WTC11 (cell line): ENCODE measurements around the gene GNG3. TPM values are rescaled to one million over a fixed set of nuclear protein-coding genes. Genes with fewer than 3 reads are reported as not detected.
A peak's percentile ranks its signal among the peaks of the same experiment; 100 is the strongest.

Experiments
- ATF1 ChIP-seq: sonication (generic); formaldehyde crosslinking; IDR thresholded peaks from 2 replicates; pipeline ENCODE4 v1.8.1; 2023; ENCODE audit warnings: mild to moderate bottlenecking, moderate library complexity, missing genetic modification reagents
- ESRRA ChIP-seq: sonication (generic); formaldehyde crosslinking; IDR thresholded peaks from 2 replicates; pipeline ENCODE4 v1.8.1; 2022; ENCODE audit warnings: mild to moderate bottlenecking, missing genetic modification reagents, borderline replicate concordance
- FOXK1 ChIP-seq: sonication (generic); formaldehyde crosslinking; IDR thresholded peaks from 2 replicates; pipeline ENCODE4 v1.8.0; 2022; ENCODE audit warnings: mild to moderate bottlenecking, moderate library complexity, missing genetic modification reagents
- GRHL2 ChIP-seq: fragments of 250-450 bp; sonication (Bioruptor Pico); IDR thresholded peaks from 2 replicates; pipeline ENCODE4 v1.8.0; 2022; ENCODE audit warnings: mild to moderate bottlenecking, moderate library complexity; ENCODE audit not compliant: insufficient replicate concordance, severe bottlenecking
- GTF2I ChIP-seq: fragments of 250-450 bp; sonication (Bioruptor Pico); conservative IDR thresholded peaks from 2 replicates; pipeline ENCODE4 v1.4.0; 2021; ENCODE audit warnings: mild to moderate bottlenecking
- NFE2L1 ChIP-seq: sonication (generic); formaldehyde crosslinking; IDR thresholded peaks from 2 replicates; pipeline ENCODE4 v1.8.1; 2023; ENCODE audit warnings: missing genetic modification reagents
- NR1H2 ChIP-seq: sonication (generic); formaldehyde crosslinking; IDR thresholded peaks from 2 replicates; pipeline ENCODE4 v1.9.0; 2021; ENCODE audit warnings: mild to moderate bottlenecking, moderate library complexity, missing genetic modification reagents
- OVOL2 ChIP-seq: fragments of 250-450 bp; sonication (Bioruptor Pico); IDR thresholded peaks from 2 replicates; pipeline ENCODE4 v1.9.0; 2021; ENCODE audit warnings: mild to moderate bottlenecking, borderline replicate concordance
- PRRX2 ChIP-seq: fragments of 250-450 bp; sonication (Bioruptor Pico); IDR thresholded peaks from 2 replicates; pipeline ENCODE4 v1.8.0; 2021; ENCODE audit warnings: mild to moderate bottlenecking
- RELA ChIP-seq: sonication (generic); formaldehyde crosslinking; IDR thresholded peaks from 2 replicates; pipeline ENCODE4 v1.8.1; 2022; ENCODE audit warnings: missing genetic modification reagents, mild to moderate bottlenecking, borderline replicate concordance
- RORB ChIP-seq: fragments of 250-450 bp; sonication (Bioruptor Pico); IDR thresholded peaks from 2 replicates; pipeline ENCODE4 v1.9.0; 2021; ENCODE audit warnings: mild to moderate bottlenecking
- SMAD3 ChIP-seq: sonication (generic); formaldehyde crosslinking; IDR thresholded peaks from 2 replicates; pipeline ENCODE4 v1.8.0; 2022; ENCODE audit warnings: missing genetic modification reagents, mild to moderate bottlenecking, borderline replicate concordance
- SOX15 ChIP-seq: fragments of 250-450 bp; sonication (Bioruptor Pico); IDR thresholded peaks from 2 replicates; pipeline ENCODE4 v1.9.0; 2021; ENCODE audit warnings: mild to moderate bottlenecking
- TEAD1 ChIP-seq: sonication (generic); formaldehyde crosslinking; IDR thresholded peaks from 2 replicates; pipeline ENCODE4 v1.8.0; 2022; ENCODE audit warnings: mild to moderate bottlenecking, missing genetic modification reagents
- ZBTB21 ChIP-seq: sonication (generic); formaldehyde crosslinking; IDR thresholded peaks from 2 replicates; pipeline ENCODE4 v1.8.1; 2023; ENCODE audit warnings: mild to moderate bottlenecking, missing genetic modification reagents, borderline replicate concordance
- ZNF121 ChIP-seq: sonication (generic); formaldehyde crosslinking; IDR thresholded peaks from 2 replicates; pipeline ENCODE4 v1.8.0; 2023; ENCODE audit warnings: missing genetic modification reagents
- ZNF138 ChIP-seq: sonication (generic); formaldehyde crosslinking; conservative IDR thresholded peaks from 2 replicates; pipeline ENCODE4 v1.8.1; 2022; ENCODE audit warnings: mild to moderate bottlenecking, moderate library complexity, missing genetic modification reagents
- ZNF396 ChIP-seq: fragments of 250-450 bp; sonication (Bioruptor Pico); IDR thresholded peaks from 2 replicates; pipeline ENCODE4 v1.8.0; 2021; ENCODE audit warnings: mild to moderate bottlenecking, moderate library complexity, borderline replicate concordance
- ZNF416 ChIP-seq: fragments of 250-450 bp; sonication (Bioruptor Pico); IDR thresholded peaks from 2 replicates; pipeline ENCODE4 v1.9.0; 2021; ENCODE audit warnings: mild to moderate bottlenecking, inconsistent platforms
- ZNF423 ChIP-seq: fragments of 250-450 bp; sonication (Bioruptor Pico); IDR thresholded peaks from 2 replicates; pipeline ENCODE4 v2.1.2; 2022; ENCODE audit warnings: mild to moderate bottlenecking, moderate library complexity
- total RNA-seq: library from RNA; stranded (reverse); gene quantifications from 3 replicates; pipeline ENCODE4 v1.2.3, GENCODE V29; 2021
- TF ChIP-seq, protein P1 (sequence below): sonication (generic); formaldehyde crosslinking; IDR thresholded peaks from 2 replicates; pipeline ENCODE4 v1.8.1; 2022; ENCODE audit warnings: mild to moderate bottlenecking, moderate library complexity, missing genetic modification reagents
- TF ChIP-seq, protein P2 (sequence below): fragments of 250-450 bp; sonication (Bioruptor Pico); IDR thresholded peaks from 2 replicates; pipeline ENCODE4 v1.9.0; 2021; ENCODE audit warnings: mild to moderate bottlenecking, borderline replicate concordance
- TF ChIP-seq, protein P3 (sequence below): sonication (generic); formaldehyde crosslinking; IDR thresholded peaks from 2 replicates; pipeline ENCODE4 v1.8.1; 2022; ENCODE audit warnings: missing genetic modification reagents, borderline replicate concordance
- TF ChIP-seq, protein P4 (sequence below): fragments of 250-450 bp; sonication (Bioruptor Pico); IDR thresholded peaks from 2 replicates; pipeline ENCODE4 v1.9.0; 2021; ENCODE audit warnings: mild to moderate bottlenecking
- TF ChIP-seq, protein P5 (sequence below): sonication (generic); formaldehyde crosslinking; IDR thresholded peaks from 2 replicates; pipeline ENCODE4 v1.8.1; 2023; ENCODE audit warnings: mild to moderate bottlenecking, missing genetic modification reagents
- TF ChIP-seq, protein P6 (sequence below): fragments of 250-450 bp; sonication (Bioruptor Pico); IDR thresholded peaks from 2 replicates; pipeline ENCODE4 v1.9.0; 2021; ENCODE audit warnings: moderate library complexity, mild to moderate bottlenecking, inconsistent platforms, borderline replicate concordance
- TF ChIP-seq, protein P7 (sequence below): sonication (generic); formaldehyde crosslinking; IDR thresholded peaks from 2 replicates; pipeline ENCODE4 v1.8.1; 2022; ENCODE audit warnings: mild to moderate bottlenecking, missing genetic modification reagents, moderate library complexity, borderline replicate concordance

GNG3 gene
- total RNA-seq, 1 experiment from 2014 or later, result 6.0 TPM

DNA sequence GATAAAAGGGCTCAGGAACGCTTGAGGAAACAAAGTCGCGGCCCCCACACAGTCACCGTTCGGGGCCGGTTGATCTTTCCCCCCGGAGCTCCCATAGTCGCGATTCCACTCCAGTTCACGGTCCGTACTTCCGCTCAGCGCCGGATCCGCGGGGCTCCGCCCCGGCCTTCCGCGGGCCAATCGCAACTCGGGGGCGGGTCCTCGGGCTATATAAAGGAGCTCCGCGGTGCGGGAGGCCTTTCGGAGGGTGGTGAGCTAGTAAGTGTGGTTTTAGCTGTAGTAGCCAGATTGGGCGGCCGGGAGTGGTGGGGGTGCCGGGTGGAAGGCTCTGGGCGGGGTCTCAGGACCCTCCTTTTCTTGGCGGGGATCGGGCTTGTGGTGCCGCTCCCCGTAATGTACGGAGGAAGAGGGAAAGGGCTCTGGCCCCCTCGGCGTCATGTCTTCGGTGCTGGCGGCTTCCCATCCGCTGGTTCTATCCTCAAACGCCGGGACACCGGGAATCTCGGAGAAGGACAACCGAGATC is 42.3 kb upstream of the GNG3 start, which contains the start of the genes C11orf98 and CSKMT (continued):
- TF ChIP-seq NR1H2 (CRISPR knock-in tag), result no peak
- TF ChIP-seq ZNF396 (CRISPR knock-in tag), result no peak
- no peak for TF ChIP-seq RELA
- TF ChIP-seq ZNF138 (CRISPR knock-in tag), result no peak
- TF ChIP-seq TEAD1, result peak; percentile 51; the same call in 1 of the 2 replicates
- TF ChIP-seq, protein P1, sequence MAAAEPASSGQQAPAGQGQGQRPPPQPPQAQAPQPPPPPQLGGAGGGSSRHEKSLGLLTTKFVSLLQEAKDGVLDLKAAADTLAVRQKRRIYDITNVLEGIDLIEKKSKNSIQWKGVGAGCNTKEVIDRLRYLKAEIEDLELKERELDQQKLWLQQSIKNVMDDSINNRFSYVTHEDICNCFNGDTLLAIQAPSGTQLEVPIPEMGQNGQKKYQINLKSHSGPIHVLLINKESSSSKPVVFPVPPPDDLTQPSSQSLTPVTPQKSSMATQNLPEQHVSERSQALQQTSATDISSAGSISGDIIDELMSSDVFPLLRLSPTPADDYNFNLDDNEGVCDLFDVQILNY (CRISPR knock-in tag), result 0 out of 2 replicates have a peak, but pooled peaks have one; percentile 21
- no peak for TF ChIP-seq ZNF121 (CRISPR knock-in tag)
- TF ChIP-seq ESRRA (CRISPR knock-in tag), result no peak
- no peak for TF ChIP-seq SOX15 (CRISPR knock-in tag)
- no peak for TF ChIP-seq GRHL2
- peak; percentile 88; the same call in 1 of the 2 replicates for TF ChIP-seq ZNF416 (CRISPR knock-in tag)
- 0 out of 2 replicates have a peak, but pooled peaks have one; percentile 24 for TF ChIP-seq OVOL2 (CRISPR knock-in tag)
- TF ChIP-seq, protein P2, sequence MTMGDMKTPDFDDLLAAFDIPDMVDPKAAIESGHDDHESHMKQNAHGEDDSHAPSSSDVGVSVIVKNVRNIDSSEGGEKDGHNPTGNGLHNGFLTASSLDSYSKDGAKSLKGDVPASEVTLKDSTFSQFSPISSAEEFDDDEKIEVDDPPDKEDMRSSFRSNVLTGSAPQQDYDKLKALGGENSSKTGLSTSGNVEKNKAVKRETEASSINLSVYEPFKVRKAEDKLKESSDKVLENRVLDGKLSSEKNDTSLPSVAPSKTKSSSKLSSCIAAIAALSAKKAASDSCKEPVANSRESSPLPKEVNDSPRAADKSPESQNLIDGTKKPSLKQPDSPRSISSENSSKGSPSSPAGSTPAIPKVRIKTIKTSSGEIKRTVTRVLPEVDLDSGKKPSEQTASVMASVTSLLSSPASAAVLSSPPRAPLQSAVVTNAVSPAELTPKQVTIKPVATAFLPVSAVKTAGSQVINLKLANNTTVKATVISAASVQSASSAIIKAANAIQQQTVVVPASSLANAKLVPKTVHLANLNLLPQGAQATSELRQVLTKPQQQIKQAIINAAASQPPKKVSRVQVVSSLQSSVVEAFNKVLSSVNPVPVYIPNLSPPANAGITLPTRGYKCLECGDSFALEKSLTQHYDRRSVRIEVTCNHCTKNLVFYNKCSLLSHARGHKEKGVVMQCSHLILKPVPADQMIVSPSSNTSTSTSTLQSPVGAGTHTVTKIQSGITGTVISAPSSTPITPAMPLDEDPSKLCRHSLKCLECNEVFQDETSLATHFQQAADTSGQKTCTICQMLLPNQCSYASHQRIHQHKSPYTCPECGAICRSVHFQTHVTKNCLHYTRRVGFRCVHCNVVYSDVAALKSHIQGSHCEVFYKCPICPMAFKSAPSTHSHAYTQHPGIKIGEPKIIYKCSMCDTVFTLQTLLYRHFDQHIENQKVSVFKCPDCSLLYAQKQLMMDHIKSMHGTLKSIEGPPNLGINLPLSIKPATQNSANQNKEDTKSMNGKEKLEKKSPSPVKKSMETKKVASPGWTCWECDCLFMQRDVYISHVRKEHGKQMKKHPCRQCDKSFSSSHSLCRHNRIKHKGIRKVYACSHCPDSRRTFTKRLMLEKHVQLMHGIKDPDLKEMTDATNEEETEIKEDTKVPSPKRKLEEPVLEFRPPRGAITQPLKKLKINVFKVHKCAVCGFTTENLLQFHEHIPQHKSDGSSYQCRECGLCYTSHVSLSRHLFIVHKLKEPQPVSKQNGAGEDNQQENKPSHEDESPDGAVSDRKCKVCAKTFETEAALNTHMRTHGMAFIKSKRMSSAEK (CRISPR knock-in tag), result peak; percentile 56; the same call in 1 of the 2 replicates
- TF ChIP-seq, protein P3, sequence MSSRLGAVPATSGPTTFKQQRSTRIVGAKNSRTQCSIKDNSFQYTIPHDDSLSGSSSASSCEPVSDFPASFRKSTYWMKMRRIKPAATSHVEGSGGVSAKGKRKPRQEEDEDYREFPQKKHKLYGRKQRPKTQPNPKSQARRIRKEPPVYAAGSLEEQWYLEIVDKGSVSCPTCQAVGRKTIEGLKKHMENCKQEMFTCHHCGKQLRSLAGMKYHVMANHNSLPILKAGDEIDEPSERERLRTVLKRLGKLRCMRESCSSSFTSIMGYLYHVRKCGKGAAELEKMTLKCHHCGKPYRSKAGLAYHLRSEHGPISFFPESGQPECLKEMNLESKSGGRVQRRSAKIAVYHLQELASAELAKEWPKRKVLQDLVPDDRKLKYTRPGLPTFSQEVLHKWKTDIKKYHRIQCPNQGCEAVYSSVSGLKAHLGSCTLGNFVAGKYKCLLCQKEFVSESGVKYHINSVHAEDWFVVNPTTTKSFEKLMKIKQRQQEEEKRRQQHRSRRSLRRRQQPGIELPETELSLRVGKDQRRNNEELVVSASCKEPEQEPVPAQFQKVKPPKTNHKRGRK (CRISPR knock-in tag), result no peak
- TF ChIP-seq, protein P4, sequence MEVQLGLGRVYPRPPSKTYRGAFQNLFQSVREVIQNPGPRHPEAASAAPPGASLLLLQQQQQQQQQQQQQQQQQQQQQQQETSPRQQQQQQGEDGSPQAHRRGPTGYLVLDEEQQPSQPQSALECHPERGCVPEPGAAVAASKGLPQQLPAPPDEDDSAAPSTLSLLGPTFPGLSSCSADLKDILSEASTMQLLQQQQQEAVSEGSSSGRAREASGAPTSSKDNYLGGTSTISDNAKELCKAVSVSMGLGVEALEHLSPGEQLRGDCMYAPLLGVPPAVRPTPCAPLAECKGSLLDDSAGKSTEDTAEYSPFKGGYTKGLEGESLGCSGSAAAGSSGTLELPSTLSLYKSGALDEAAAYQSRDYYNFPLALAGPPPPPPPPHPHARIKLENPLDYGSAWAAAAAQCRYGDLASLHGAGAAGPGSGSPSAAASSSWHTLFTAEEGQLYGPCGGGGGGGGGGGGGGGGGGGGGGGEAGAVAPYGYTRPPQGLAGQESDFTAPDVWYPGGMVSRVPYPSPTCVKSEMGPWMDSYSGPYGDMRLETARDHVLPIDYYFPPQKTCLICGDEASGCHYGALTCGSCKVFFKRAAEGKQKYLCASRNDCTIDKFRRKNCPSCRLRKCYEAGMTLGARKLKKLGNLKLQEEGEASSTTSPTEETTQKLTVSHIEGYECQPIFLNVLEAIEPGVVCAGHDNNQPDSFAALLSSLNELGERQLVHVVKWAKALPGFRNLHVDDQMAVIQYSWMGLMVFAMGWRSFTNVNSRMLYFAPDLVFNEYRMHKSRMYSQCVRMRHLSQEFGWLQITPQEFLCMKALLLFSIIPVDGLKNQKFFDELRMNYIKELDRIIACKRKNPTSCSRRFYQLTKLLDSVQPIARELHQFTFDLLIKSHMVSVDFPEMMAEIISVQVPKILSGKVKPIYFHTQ (CRISPR knock-in tag), result peak; percentile 93
- 0 out of 2 replicates have a peak, but pooled peaks have one; percentile 37 for TF ChIP-seq ATF1 (CRISPR knock-in tag)
- peak; percentile 89; the same call in 1 of the 2 replicates for TF ChIP-seq PRRX2 (CRISPR knock-in tag)
- peak; percentile 46; the same call in 1 of the 2 replicates for TF ChIP-seq FOXK1
- TF ChIP-seq GTF2I (CRISPR knock-in tag), result no peak
- no peak for TF ChIP-seq ZNF423 (CRISPR knock-in tag)
- TF ChIP-seq, protein P5, sequence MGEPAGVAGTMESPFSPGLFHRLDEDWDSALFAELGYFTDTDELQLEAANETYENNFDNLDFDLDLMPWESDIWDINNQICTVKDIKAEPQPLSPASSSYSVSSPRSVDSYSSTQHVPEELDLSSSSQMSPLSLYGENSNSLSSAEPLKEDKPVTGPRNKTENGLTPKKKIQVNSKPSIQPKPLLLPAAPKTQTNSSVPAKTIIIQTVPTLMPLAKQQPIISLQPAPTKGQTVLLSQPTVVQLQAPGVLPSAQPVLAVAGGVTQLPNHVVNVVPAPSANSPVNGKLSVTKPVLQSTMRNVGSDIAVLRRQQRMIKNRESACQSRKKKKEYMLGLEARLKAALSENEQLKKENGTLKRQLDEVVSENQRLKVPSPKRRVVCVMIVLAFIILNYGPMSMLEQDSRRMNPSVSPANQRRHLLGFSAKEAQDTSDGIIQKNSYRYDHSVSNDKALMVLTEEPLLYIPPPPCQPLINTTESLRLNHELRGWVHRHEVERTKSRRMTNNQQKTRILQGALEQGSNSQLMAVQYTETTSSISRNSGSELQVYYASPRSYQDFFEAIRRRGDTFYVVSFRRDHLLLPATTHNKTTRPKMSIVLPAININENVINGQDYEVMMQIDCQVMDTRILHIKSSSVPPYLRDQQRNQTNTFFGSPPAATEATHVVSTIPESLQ (CRISPR knock-in tag), result no peak
- peak; percentile 94 for TF ChIP-seq RORB
- peak; percentile 11; the same call in 1 of the 2 replicates for TF ChIP-seq NFE2L1 (CRISPR knock-in tag)
- no peak; the same call in 1 of the 2 replicates for TF ChIP-seq ZBTB21 (CRISPR knock-in tag)
- TF ChIP-seq, protein P6, sequence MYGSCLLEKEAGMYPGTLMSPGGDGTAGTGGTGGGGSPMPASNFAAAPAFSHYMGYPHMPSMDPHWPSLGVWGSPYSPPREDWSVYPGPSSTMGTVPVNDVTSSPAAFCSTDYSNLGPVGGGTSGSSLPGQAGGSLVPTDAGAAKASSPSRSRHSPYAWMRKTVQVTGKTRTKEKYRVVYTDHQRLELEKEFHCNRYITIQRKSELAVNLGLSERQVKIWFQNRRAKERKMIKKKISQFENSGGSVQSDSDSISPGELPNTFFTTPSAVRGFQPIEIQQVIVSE (CRISPR knock-in tag), result peak; percentile 88; the same call in 1 of the 2 replicates
- TF ChIP-seq, protein P7, sequence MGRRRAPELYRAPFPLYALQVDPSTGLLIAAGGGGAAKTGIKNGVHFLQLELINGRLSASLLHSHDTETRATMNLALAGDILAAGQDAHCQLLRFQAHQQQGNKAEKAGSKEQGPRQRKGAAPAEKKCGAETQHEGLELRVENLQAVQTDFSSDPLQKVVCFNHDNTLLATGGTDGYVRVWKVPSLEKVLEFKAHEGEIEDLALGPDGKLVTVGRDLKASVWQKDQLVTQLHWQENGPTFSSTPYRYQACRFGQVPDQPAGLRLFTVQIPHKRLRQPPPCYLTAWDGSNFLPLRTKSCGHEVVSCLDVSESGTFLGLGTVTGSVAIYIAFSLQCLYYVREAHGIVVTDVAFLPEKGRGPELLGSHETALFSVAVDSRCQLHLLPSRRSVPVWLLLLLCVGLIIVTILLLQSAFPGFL, result no peak
- TF ChIP-seq SMAD3 (CRISPR knock-in tag), result no peak
